IMR-90 (cell line): ENCODE measurements around the gene GPRC5D. TPM values are rescaled to one million over a fixed set of nuclear protein-coding genes. Genes with fewer than 3 reads are reported as not detected.

Experiments
- ATAC-seq: fragments of 200-7000 bp; cut with Tn5 transposase; 2 replicates; pipeline ENCODE4 v1.9.1; 2020; ENCODE audit warnings: low read depth, mild to moderate bottlenecking, moderate library complexity
- BruUV-seq: library from RNA; stranded (reverse); fragments of 400-500 nt; replicated peaks from 2 replicates; lab custom pipeline; 2021; lab: Mats Ljungman, UMichigan
- CTCF ChIA-PET: fragments of 300-600 bp; formaldehyde crosslinking; extraction: SDS; loops from one replicate; lab custom pipeline; 2021; ENCODE audit warnings: antibody characterized with exemption; lab: Yijun Ruan, JAX
- POLR2A ChIA-PET: fragments of 300-600 bp; sonication (Branson Sonifier 250); formaldehyde crosslinking; loops from one replicate; lab custom pipeline; 2022; ENCODE audit warnings: antibody characterized with exemption; ENCODE audit not compliant: unreplicated experiment; lab: Charles Lee
- DNase-seq: peaks from one replicate; pipeline ENCODE4 v3.0.0; 2013
- H2AFZ ChIP-seq: replicated peaks from 2 replicates; pipeline ENCODE3; 2013; ENCODE audit warnings: low read length, mild to moderate bottlenecking; ENCODE audit not compliant: poor library complexity
- H2AK5ac ChIP-seq: 2 replicates; pipeline ENCODE4 v1.6.1; 2013; ENCODE audit warnings: low read depth, low read length, inconsistent platforms
- H2AK9ac ChIP-seq: replicated peaks from 2 replicates; pipeline ENCODE3; 2013; ENCODE audit warnings: mild to moderate bottlenecking, low read depth, low read length, moderate library complexity; ENCODE audit not compliant: poor library complexity
- H2BK120ac ChIP-seq: 2 replicates; pipeline ENCODE4 v1.6.1; 2013; ENCODE audit warnings: low read depth, low read length, inconsistent platforms
- H2BK15ac ChIP-seq: 3 replicates; pipeline ENCODE4 v1.6.1; 2013; ENCODE audit warnings: low read depth, low read length, inconsistent platforms
- H2BK20ac ChIP-seq: 2 replicates; pipeline ENCODE4 v1.6.1; 2013; ENCODE audit warnings: low read depth, mild to moderate bottlenecking, inconsistent platforms, low read length, moderate library complexity
- H2BK5ac ChIP-seq: 2 replicates; pipeline ENCODE4 v1.6.1; 2013; ENCODE audit warnings: mild to moderate bottlenecking, low read depth, low read length, inconsistent platforms; ENCODE audit not compliant: poor library complexity, severe bottlenecking
- H3K14ac ChIP-seq: replicated peaks from 2 replicates; pipeline ENCODE4 v1.6.1; 2013; ENCODE audit warnings: low read depth, low read length, inconsistent platforms
- H3K18ac ChIP-seq: 2 replicates; pipeline ENCODE4 v1.6.1; 2013; ENCODE audit warnings: low read depth, low read length, control low read depth
- H3K23ac ChIP-seq: 2 replicates; pipeline ENCODE4 v1.6.1; 2013; ENCODE audit warnings: low read depth, low read length, inconsistent platforms
- H3K27ac ChIP-seq: 2 replicates; pipeline ENCODE4 v1.5.1; 2013; ENCODE audit warnings: mild to moderate bottlenecking, control low read depth, low read length; ENCODE audit not compliant: insufficient read depth
- H3K27me3 ChIP-seq: 2 replicates; pipeline ENCODE4 v1.6.1; 2013; ENCODE audit warnings: low read length; ENCODE audit not compliant: control insufficient read depth, insufficient read depth
- H3K36me3 ChIP-seq: 2 replicates; pipeline ENCODE4 v1.6.1; 2013; ENCODE audit warnings: low read length, mixed read lengths; ENCODE audit not compliant: control insufficient read depth, insufficient read depth
- H3K4ac ChIP-seq: 2 replicates; pipeline ENCODE4 v1.6.1; 2013; ENCODE audit warnings: low read depth, low read length, inconsistent platforms
- H3K4me1 ChIP-seq: 2 replicates; pipeline ENCODE4 v1.6.1; 2013; ENCODE audit warnings: low read length, mixed read lengths; ENCODE audit not compliant: control insufficient read depth, insufficient read depth
- H3K4me2 ChIP-seq: 2 replicates; pipeline ENCODE4 v1.6.1; 2013; ENCODE audit warnings: low read depth, mild to moderate bottlenecking, control low read depth, low read length, moderate library complexity
- H3K4me3 ChIP-seq: 2 replicates; pipeline ENCODE4 v1.5.1; 2013; ENCODE audit warnings: low read depth, mild to moderate bottlenecking, control low read depth, low read length, moderate library complexity; ENCODE audit not compliant: insufficient read depth
- H3K56ac ChIP-seq: 2 replicates; pipeline ENCODE4 v1.6.1; 2013; ENCODE audit warnings: low read length, inconsistent platforms; ENCODE audit not compliant: insufficient read depth; ENCODE audit errors: extremely low read depth
- H3K79me1 ChIP-seq, 2 experiments: 2 replicates each; pipeline ENCODE4 v1.6.1; 2013; ENCODE audit warnings: low read length in 2 of 2, inconsistent platforms in 1 of 2, low read depth in 1 of 2
- H3K9ac ChIP-seq: 2 replicates; pipeline ENCODE4 v1.6.1; 2013; ENCODE audit warnings: low read depth, low read length, control low read depth
- H3K9me1 ChIP-seq: 2 replicates; pipeline ENCODE4 v1.6.1; 2013; ENCODE audit warnings: low read length, inconsistent platforms; ENCODE audit not compliant: insufficient read depth
- H3K9me3 ChIP-seq: 2 replicates; pipeline ENCODE4 v1.6.1; 2013; ENCODE audit warnings: low read length; ENCODE audit not compliant: control insufficient read depth, insufficient read depth
- H4K20me1 ChIP-seq: 2 replicates; pipeline ENCODE4 v1.6.1; 2013; ENCODE audit warnings: low read length, inconsistent platforms; ENCODE audit not compliant: insufficient read depth
- H4K5ac ChIP-seq: 2 replicates; pipeline ENCODE4 v1.6.1; 2013; ENCODE audit warnings: mild to moderate bottlenecking, low read depth, low read length, control low read depth
- H4K8ac ChIP-seq, 2 experiments: 2 replicates each; pipeline ENCODE4 v1.6.1; 2013; ENCODE audit warnings: low read depth in 2 of 2, low read length in 2 of 2, control low read depth in 1 of 2, inconsistent platforms in 1 of 2
- H4K91ac ChIP-seq: 2 replicates; pipeline ENCODE4 v1.6.1; 2013; ENCODE audit warnings: low read depth, low read length, inconsistent platforms; ENCODE audit not compliant: insufficient read depth
- CEBPB ChIP-seq: IDR thresholded peaks from 2 replicates; pipeline ENCODE4 v1.6.1; 2012; ENCODE audit warnings: low read depth, low read length, improper control_type of control experiment
- WGBS, 2 experiments: methylation state at CpG; one replicate each; pipeline versions ENCODE4 v1.1.5 to v1.1.7; 2013; ENCODE audit warnings: missing lambda C conversion rate in 2 of 2; ENCODE audit not compliant: insufficient read length in 1 of 2; ENCODE audit errors: extremely low coverage in 2 of 2; 5-methylcytosine and 5-hydroxymethylcytosine counted together
- dilution Hi-C: fragments of 300-500 bp; cut with HindIII; formaldehyde crosslinking; loops from one replicate; pipeline ENCODE4 v1.14.3; 2018; ENCODE audit warnings: low sequenced_read_pairs; ENCODE audit not compliant: unreplicated experiment
- in situ Hi-C: fragments of 300-500 bp; cut with MboI; formaldehyde crosslinking; loops from 3 replicates; pipeline ENCODE4 v1.14.3; 2019; ENCODE audit warnings: low sequenced_read_pairs, inconsistent platforms, mixed read lengths
- intact Hi-C: fragments of 100-400 bp; cut with micrococcal nuclease; formaldehyde crosslinking; loops from 2 replicates; pipeline ENCODE4 v1.10.0; 2022
- polyA plus RNA-seq, 3 experiments: library from polyadenylated mRNA; depleted of rRNA; stranded (reverse); fragments of >200 nt; gene quantifications; 2 replicates each; pipeline ENCODE4 v1.2.3, GENCODE V29; 2012; ENCODE audit warnings: low replicate concordance in 1 of 3
- total RNA-seq: library from RNA; depleted of rRNA; stranded (reverse); fragments of >200 nt; gene quantifications from 2 replicates; pipeline ENCODE4 v1.2.3, GENCODE V29; 2012
- TF ChIP-seq, protein P1 (sequence below): fragments of 150-350 bp; IDR thresholded peaks from 2 replicates; pipeline ENCODE4 v1.6.1; 2016; ENCODE audit warnings: low read depth, mild to moderate bottlenecking, low read length, moderate library complexity, borderline replicate concordance

The GPRC5D gene
- total and polyA plus RNA-seq, 2 of the 4 experiments (the other 2 are of a cell fraction): not detected

- no peak overlapping the region for H4K8ac ChIP-seq
- no peak overlapping the region for H2AK5ac ChIP-seq
- no peak overlapping the region for H2BK120ac ChIP-seq
- H3K9me3 ChIP-seq: peaks cover 3% of the 10 kb centered on the region; the same call in 1 of the 2 replicates
- H3K4me3 ChIP-seq: no peak overlapping the region
- H2BK20ac ChIP-seq: no peak overlapping the region
- ChIA-PET POLR2A (no interaction called here), CTCF (no interaction called here)
- H3K9me1 ChIP-seq: peaks cover 14% of the 10 kb centered on the region
- WGBS, 2 experiments: no CpG with 5 or more reads among the region's 2 CpGs
- H2BK5ac ChIP-seq: no peak overlapping the region
- no peak overlapping the region for H3K9ac ChIP-seq
- H3K56ac ChIP-seq: no peak overlapping the region
- no peak overlapping the region for H3K18ac ChIP-seq
- DNase-seq: no peak
- dilution Hi-C loops: no loop called here
- ATAC-seq: no peak
- no peak overlapping the region for H2AK9ac ChIP-seq
- H4K91ac ChIP-seq: no peak overlapping the region
- in situ Hi-C loops: no loop called here
- no peak overlapping the region for H3K27ac ChIP-seq
- H4K20me1 ChIP-seq: no peaks in the 10 kb centered on the region
- H3K14ac ChIP-seq: no peak overlapping the region
- H3K23ac ChIP-seq: no peak overlapping the region
- no peak overlapping the region for H2AFZ ChIP-seq
- H4K5ac ChIP-seq: no peak overlapping the region
- H3K36me3 ChIP-seq: peaks cover 30% of the 10 kb centered on the region
- H3K4ac ChIP-seq: no peak overlapping the region
- no peaks in the 10 kb centered on the region for H3K27me3 ChIP-seq
- no peak overlapping the region for H2BK15ac ChIP-seq
- intact Hi-C loops: no loop called here
- BruUV-seq: no TSS peak
- no peak for TF ChIP-seq CEBPB
- TF ChIP-seq, protein P1, sequence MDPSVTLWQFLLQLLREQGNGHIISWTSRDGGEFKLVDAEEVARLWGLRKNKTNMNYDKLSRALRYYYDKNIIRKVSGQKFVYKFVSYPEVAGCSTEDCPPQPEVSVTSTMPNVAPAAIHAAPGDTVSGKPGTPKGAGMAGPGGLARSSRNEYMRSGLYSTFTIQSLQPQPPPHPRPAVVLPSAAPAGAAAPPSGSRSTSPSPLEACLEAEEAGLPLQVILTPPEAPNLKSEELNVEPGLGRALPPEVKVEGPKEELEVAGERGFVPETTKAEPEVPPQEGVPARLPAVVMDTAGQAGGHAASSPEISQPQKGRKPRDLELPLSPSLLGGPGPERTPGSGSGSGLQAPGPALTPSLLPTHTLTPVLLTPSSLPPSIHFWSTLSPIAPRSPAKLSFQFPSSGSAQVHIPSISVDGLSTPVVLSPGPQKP: no peak
- no peak overlapping the region for H3K4me2 ChIP-seq
- peaks cover 18 to 32% of the 10 kb centered on the region in 2 experiments for H3K79me1 ChIP-seq
- peaks cover 6% of the 10 kb centered on the region for H3K4me1 ChIP-seq
Observed at GRCh38 chr12:12973019-12973418, 21.0 kb upstream of the GPRC5D start.
